Endothelial cell (in vitro differentiated cells): ENCODE measurements around the gene NOC2L. TPM values are rescaled to one million over a fixed set of nuclear protein-coding genes. Genes with fewer than 3 reads are reported as not detected.

Source experiments
- DNase-seq: peaks from one replicate; pipeline ENCODE4 v3.0.0; 2021; ENCODE audit warnings: low spot score
- H3K27ac Mint-ChIP-seq: one replicate; pipeline ENCODE4 v1.8.0; 2021; ENCODE audit warnings: mixed read lengths, inconsistent platforms; ENCODE audit not compliant: unreplicated experiment
- H3K27me3 Mint-ChIP-seq: one replicate; pipeline ENCODE4 v1.8.0; 2021; ENCODE audit warnings: mild to moderate bottlenecking, moderate library complexity, mixed read lengths, inconsistent platforms; ENCODE audit not compliant: unreplicated experiment
- H3K36me3 Mint-ChIP-seq: one replicate; pipeline ENCODE4 v1.8.0; 2021; ENCODE audit warnings: mild to moderate bottlenecking, low read depth, mixed read lengths, inconsistent platforms; ENCODE audit not compliant: unreplicated experiment
- H3K4me1 Mint-ChIP-seq: one replicate; pipeline ENCODE4 v1.8.0; 2021; ENCODE audit warnings: mild to moderate bottlenecking, mixed read lengths, inconsistent platforms; ENCODE audit not compliant: unreplicated experiment
- H3K4me3 Mint-ChIP-seq: one replicate; pipeline ENCODE4 v1.8.0; 2021; ENCODE audit warnings: mild to moderate bottlenecking, mixed read lengths, inconsistent platforms; ENCODE audit not compliant: unreplicated experiment
- H3K9me3 Mint-ChIP-seq: one replicate; pipeline ENCODE4 v1.8.0; 2021; ENCODE audit warnings: mixed read lengths, inconsistent platforms; ENCODE audit not compliant: unreplicated experiment
- CTCF ChIP-seq: fragments of 200-600 bp; sonication (generic); IDR thresholded peaks from one replicate; pipeline ENCODE4 v1.5.0; 2021; ENCODE audit warnings: antibody characterized with exemption; ENCODE audit not compliant: unreplicated experiment
- total RNA-seq: library from RNA; stranded (reverse); fragmentation: NEBNext Ultra II Directional; extraction: Animal tissue kit (Norgen Biotek cat#: 25700); gene quantifications from one replicate; pipeline ENCODE4 v1.2.1, GENCODE V29; 2021; ENCODE audit not compliant: unreplicated experiment

Gene NOC2L
- total RNA-seq, 1 donor from 2014 or later: 56.5 TPM

GRCh38 chr1:923991-924655 lies 34.9 kb downstream of the NOC2L start:
- TF ChIP-seq CTCF: no peak
- DNase-seq: no peak
- no peaks in the 10 kb centered on the region for H3K9me3 Mint-ChIP-seq
- peaks cover 20% of the 10 kb centered on the region for H3K27me3 Mint-ChIP-seq
- H3K4me3 Mint-ChIP-seq: no peak overlapping the region
- H3K27ac Mint-ChIP-seq: no peak overlapping the region
- H3K36me3 Mint-ChIP-seq: peaks cover 5% of the 10 kb centered on the region
- no peaks in the 10 kb centered on the region for H3K4me1 Mint-ChIP-seq

GRCh38 chr1:923131-923990 lies 35.7 kb downstream of the NOC2L start, which contains the start of gene SAMD11:
TSS of gene SAMD11 (plus strand) at chr1:923923. CDS start at chr1:924432, 509 bp downstream.
- Mint-ChIP-seq H3K27me3 (peaks cover 22% of the 10 kb centered on the region), H3K36me3 (peaks cover 5% of the 10 kb centered on the region), H3K9me3 (no peaks in the 10 kb centered on the region), H3K4me1 (no peaks in the 10 kb centered on the region), H3K27ac (no peak within 1 kb of the TSS), H3K4me3 (peak within 1 kb of the TSS; percentile 65)
- peak; percentile 65 for DNase-seq
- TF ChIP-seq CTCF: no peak

GRCh38 chr1:921011-921837 lies 37.8 kb downstream of the NOC2L start:
- Mint-ChIP-seq H3K4me3 (peak overlapping the region; percentile 68), H3K27ac (no peak overlapping the region), H3K27me3 (peaks cover 17% of the 10 kb centered on the region)

GRCh38 chr1:920521-920920 lies 38.5 kb downstream of the NOC2L start:
- DNase-seq: no peak
- peaks cover 14% of the 10 kb centered on the region for H3K27me3 Mint-ChIP-seq
- H3K4me3 Mint-ChIP-seq: no peak overlapping the region
- no peak for TF ChIP-seq CTCF
- peaks cover 5% of the 10 kb centered on the region for H3K36me3 Mint-ChIP-seq
- H3K9me3 Mint-ChIP-seq: no peaks in the 10 kb centered on the region
- H3K27ac Mint-ChIP-seq: no peak overlapping the region
- H3K4me1 Mint-ChIP-seq: no peaks in the 10 kb centered on the region

More at GRCh38 chr1:921011-921837, 37.8 kb downstream of the NOC2L start:
- no peak for TF ChIP-seq CTCF
- peak; percentile 69 for DNase-seq
- Mint-ChIP-seq H3K9me3 (no peaks in the 10 kb centered on the region), H3K36me3 (peaks cover 5% of the 10 kb centered on the region), H3K4me1 (no peaks in the 10 kb centered on the region)
